NCI-H510A (cell line): ENCODE results near the gene ZNF445.
"Not testable (repeated sequence)": the region's sequence is repeated elsewhere in the genome, so short reads cannot be mapped to it uniquely, and the experiment has no call there.

Experiments
- DNase-seq: peaks from one replicate; lab custom pipeline; 2025; lab: John Stamatoyannopoulos, UW

ZNF445 gene

GRCh38 chr3:44398853-44399252 lies 78.6 kb downstream of the ZNF445 start:
- DNase-seq, result no peak

- DNase-seq, result not testable (repeated sequence)
These were observed 79.2 kb downstream of the ZNF445 start for GRCh38 chr3:44398271-44398670.

- no peak for DNase-seq
These were observed 81.0 kb downstream of the ZNF445 start for GRCh38 chr3:44396200-44397171.

GRCh38 chr3:44395714-44396113 lies 81.8 kb downstream of the ZNF445 start:
- DNase-seq, result no peak

- no peak for DNase-seq
These were observed 85.0 kb downstream of the ZNF445 start for GRCh38 chr3:44392489-44392888.

GRCh38 chr3:44387404-44387803 lies 90.1 kb downstream of the ZNF445 start:
- DNase-seq, result no peak
